Measurements from ENCODE around the gene KCNMB3. TPM values are rescaled to one million over a fixed set of nuclear protein-coding genes. Genes with fewer than 3 reads are reported as not detected.

The KCNMB3 gene
- total and polyA plus RNA-seq, 2 experiments from 2014 or later: 2.6 to 3.5 TPM

DNA sequence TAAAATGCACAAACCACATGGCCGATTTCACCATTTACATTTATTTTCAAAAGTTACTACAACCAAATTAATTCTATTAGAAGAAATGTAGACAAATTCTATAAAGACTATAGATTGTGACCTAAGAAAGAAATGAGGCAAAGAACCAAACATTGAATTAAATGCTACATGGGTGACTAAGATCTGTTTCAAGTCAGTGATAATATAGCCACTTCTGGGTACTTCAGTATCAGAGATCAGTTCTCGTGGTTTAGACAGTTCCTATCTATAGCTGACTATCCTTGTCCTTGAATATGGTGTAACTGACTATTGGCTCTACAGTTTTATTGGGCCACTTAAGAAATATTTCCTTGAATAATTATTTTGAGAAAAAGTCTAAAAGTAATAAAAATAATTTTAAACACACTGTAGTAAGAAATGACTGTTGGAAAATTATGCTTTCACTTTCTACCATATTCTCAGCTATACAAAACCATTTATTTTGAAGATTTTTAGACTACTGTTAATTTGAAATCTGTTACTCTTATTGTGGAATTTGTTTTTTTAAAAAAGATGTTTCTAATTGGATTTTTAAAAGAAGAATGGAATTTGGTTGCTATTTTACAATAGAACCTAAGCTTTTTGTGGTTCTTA lies 14.1 kb downstream of the KCNMB3 start:
- Histone ChIP-seq H3K4me1 (ENCODE audit: insufficient read depth) (no peaks in the 10 kb centered on the region), H3K36me3 (replicated peaks; ENCODE audit: insufficient read depth, low read depth) (no peaks in the 10 kb centered on the region), H3K79me2 (no peaks in the 10 kb centered on the region), H3K4me3 (no peak overlapping the region), H3K9me2 (replicated peaks; ENCODE audit: insufficient read depth) (no peaks in the 10 kb centered on the region), H3K27me3 (no peaks in the 10 kb centered on the region), H2AFZ (no peak overlapping the region), H3K27ac (no peak overlapping the region), H3K9me3 (ENCODE audit: low read depth) (no peaks in the 10 kb centered on the region), H4K20me1 (ENCODE audit: insufficient read depth, poor library complexity, severe bottlenecking) (no peaks in the 10 kb centered on the region), H3K4me2 (no peak overlapping the region)
- TF ChIP-seq, protein P1, sequence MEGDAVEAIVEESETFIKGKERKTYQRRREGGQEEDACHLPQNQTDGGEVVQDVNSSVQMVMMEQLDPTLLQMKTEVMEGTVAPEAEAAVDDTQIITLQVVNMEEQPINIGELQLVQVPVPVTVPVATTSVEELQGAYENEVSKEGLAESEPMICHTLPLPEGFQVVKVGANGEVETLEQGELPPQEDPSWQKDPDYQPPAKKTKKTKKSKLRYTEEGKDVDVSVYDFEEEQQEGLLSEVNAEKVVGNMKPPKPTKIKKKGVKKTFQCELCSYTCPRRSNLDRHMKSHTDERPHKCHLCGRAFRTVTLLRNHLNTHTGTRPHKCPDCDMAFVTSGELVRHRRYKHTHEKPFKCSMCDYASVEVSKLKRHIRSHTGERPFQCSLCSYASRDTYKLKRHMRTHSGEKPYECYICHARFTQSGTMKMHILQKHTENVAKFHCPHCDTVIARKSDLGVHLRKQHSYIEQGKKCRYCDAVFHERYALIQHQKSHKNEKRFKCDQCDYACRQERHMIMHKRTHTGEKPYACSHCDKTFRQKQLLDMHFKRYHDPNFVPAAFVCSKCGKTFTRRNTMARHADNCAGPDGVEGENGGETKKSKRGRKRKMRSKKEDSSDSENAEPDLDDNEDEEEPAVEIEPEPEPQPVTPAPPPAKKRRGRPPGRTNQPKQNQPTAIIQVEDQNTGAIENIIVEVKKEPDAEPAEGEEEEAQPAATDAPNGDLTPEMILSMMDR (IDR thresholded peaks at IDR 0.05; ENCODE audit: poor library complexity): no peak
- no peak for TF ChIP-seq EZH2 (IDR thresholded peaks at IDR 0.05; ENCODE audit: borderline replicate concordance)
- TF ChIP-seq EZH2phosphoT487 (IDR thresholded peaks at IDR 0.05; ENCODE audit: low read depth, severe bottlenecking, unreplicated experiment): no peak
- DNase-seq (ENCODE audit: low spot score): no peak
- 92% methylated on average over 2 of the region's 2 CpGs for WGBS (ENCODE audit: low lambda C conversion rate, missing lambda C conversion rate)

DNA sequence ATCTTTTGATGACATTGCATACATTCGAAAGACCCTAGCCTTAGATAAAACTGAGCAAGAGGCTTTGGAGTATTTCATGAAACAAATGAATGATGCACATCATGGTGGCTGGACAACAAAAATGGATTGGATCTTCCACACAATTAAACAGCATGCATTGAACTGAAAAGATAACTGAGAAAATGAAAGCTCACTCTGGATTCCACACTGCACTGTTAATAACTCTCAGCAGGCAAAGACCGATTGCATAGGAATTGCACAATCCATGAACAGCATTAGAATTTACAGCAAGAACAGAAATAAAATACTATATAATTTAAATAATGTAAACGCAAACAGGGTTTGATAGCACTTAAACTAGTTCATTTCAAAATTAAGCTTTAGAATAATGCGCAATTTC lies 16.7 kb downstream of the KCNMB3 start:
- Histone ChIP-seq H3K4me3 (no peak overlapping the region), H3K27ac (no peak overlapping the region), H3K4me1 (ENCODE audit: insufficient read depth) (no peaks in the 10 kb centered on the region), H3K9me2 (replicated peaks; ENCODE audit: insufficient read depth) (no peaks in the 10 kb centered on the region), H2AFZ (no peak overlapping the region), H3K9me3 (ENCODE audit: low read depth) (no peaks in the 10 kb centered on the region), H3K79me2 (no peaks in the 10 kb centered on the region), H3K4me2 (no peak overlapping the region), H4K20me1 (ENCODE audit: insufficient read depth, poor library complexity, severe bottlenecking) (no peaks in the 10 kb centered on the region), H3K27me3 (no peaks in the 10 kb centered on the region), H3K36me3 (replicated peaks; ENCODE audit: insufficient read depth, low read depth) (no peaks in the 10 kb centered on the region)
- TF ChIP-seq EZH2 (IDR thresholded peaks at IDR 0.05; ENCODE audit: borderline replicate concordance): no peak
- no peak for TF ChIP-seq EZH2phosphoT487 (IDR thresholded peaks at IDR 0.05; ENCODE audit: low read depth, severe bottlenecking, unreplicated experiment)
- TF ChIP-seq, protein P1 (IDR thresholded peaks at IDR 0.05; ENCODE audit: poor library complexity): no peak
- 90% methylated on average over 4 of the region's 4 CpGs for WGBS (ENCODE audit: low lambda C conversion rate, missing lambda C conversion rate)
- no peak for DNase-seq (ENCODE audit: low spot score)

- no peaks in the 10 kb centered on the region for H3K9me2 ChIP-seq (replicated peaks; ENCODE audit: insufficient read depth)
- H3K27ac ChIP-seq: no peak overlapping the region
- no peak overlapping the region for H3K4me2 ChIP-seq
- TF ChIP-seq EZH2 (IDR thresholded peaks at IDR 0.05; ENCODE audit: borderline replicate concordance) (no peak), EZH2phosphoT487 (IDR thresholded peaks at IDR 0.05; ENCODE audit: low read depth, severe bottlenecking, unreplicated experiment) (no peak)
- TF ChIP-seq, protein P1 (IDR thresholded peaks at IDR 0.05; ENCODE audit: poor library complexity): no peak
- no peak overlapping the region for H3K4me3 ChIP-seq
- no peaks in the 10 kb centered on the region for H4K20me1 ChIP-seq (ENCODE audit: insufficient read depth, poor library complexity, severe bottlenecking)
- 93% methylated on average over 3 of the region's 3 CpGs for WGBS (ENCODE audit: low lambda C conversion rate, missing lambda C conversion rate)
- no peak for DNase-seq (ENCODE audit: low spot score)
- H3K9me3 ChIP-seq (ENCODE audit: low read depth): no peaks in the 10 kb centered on the region
- H3K36me3 ChIP-seq (replicated peaks; ENCODE audit: insufficient read depth, low read depth): no peaks in the 10 kb centered on the region
- H3K4me1 ChIP-seq (ENCODE audit: insufficient read depth): no peaks in the 10 kb centered on the region
- H3K27me3 ChIP-seq: no peaks in the 10 kb centered on the region
- no peaks in the 10 kb centered on the region for H3K79me2 ChIP-seq
- H2AFZ ChIP-seq: no peak overlapping the region
These were observed 17.9 kb downstream of the KCNMB3 start for GRCh38 chr3:179233043-179233442.

All from hepatocyte (in vitro differentiated cells).